HG03521 (cell line): ENCODE measurements around the gene G3BP1.
"Not testable (repeated sequence)": the region's sequence is repeated elsewhere in the genome, so short reads cannot be mapped to it uniquely, and the experiment has no call there.

Source experiments
- ATAC-seq: cut with Tn5 transposase; IDR thresholded peaks from one replicate; pipeline ENCODE4 v1.9.1; 2021; ENCODE audit warnings: mild to moderate bottlenecking, moderate library complexity; ENCODE audit not compliant: unreplicated experiment

Gene G3BP1

DNA sequence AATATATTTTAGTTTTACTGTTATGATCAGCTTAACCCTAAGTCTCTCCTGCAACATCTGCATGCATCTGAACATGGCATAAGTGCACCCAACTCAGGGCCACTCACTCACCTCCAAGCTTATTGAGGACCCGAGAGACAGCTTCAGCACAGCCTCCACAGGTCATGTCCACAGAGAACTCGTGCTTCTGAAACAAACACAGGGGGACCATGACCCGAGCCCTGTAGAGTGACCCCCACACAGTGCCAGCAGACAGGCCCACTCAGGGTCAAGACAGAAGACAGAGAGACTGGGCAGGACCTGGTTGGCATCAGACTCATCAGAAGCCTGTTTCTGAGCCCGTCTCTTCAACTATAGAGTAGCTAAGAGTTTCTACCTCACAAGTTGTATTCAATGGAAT lies 20.2 kb upstream of the G3BP1 start:
- ATAC-seq, result no peak

GRCh38 chr5:151755383-151755782 lies 16.4 kb upstream of the G3BP1 start:
- ATAC-seq, result no peak

DNA sequence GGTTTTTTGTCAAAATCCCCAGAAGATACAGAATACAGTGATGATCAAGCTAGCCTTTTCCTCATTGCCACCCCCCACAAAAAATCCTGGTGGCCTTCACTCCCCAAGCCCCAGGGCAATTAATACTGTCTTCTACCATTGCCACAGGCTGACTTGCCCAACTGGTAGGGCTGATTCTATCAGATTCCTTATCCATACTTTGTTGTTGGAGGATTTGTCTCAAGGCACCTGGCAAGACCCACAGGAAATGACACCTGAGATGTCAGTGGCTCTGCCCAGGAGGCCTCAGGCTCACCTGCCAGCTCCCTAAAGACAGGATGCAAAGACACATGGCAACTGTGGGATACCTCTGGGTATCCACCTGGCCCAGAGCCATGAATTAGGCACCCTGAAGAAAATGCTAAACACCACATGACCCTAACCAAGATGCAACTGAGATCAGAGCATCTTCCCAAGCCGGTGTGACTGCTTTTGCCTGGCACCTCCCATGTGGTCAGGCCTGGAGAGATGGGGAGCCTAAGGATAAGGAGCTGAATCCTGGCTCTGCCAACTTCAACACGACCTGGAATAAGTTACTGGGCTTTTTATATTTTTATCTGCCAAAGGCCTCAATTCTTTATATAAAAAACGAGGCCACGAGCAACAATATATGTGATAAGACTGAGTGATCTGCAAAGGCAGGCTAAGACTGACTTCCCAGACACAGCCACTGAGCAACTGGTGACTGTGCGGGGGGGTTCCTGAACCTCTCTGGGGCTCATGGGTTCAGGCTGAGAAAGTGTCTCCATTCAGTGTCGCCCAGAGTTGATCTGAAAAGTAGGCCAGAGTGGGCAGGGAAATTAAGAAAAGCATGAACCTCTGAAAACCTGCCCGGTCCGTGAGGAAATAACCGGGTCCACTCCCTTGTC lies 14.3 kb upstream of the G3BP1 start:
- ATAC-seq, result peak; percentile 9

DNA sequence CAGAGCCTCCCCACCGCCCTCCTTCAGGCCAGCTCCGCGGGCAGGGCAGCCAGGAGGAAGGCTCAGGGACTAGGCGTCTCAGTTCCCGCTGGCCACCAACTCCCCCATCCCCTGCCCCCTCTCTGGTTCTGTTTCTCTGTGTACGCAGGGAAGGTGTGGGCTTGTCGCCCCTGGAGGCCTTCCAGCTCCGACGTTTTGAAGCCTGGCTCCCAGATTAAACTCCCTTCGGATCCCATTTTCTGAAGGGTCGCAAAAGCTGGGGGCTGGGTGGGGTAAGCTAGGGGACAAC lies 13.7 kb upstream of the G3BP1 start:
- ATAC-seq, result peak; percentile 7

GRCh38 chr5:151758430-151759241 lies 13.1 kb upstream of the G3BP1 start, which contains the start of gene ATOX1:
ATOX1 (minus strand) TSS chr5:151758631; CDS start chr5:151758551, 80 bp downstream.
- ATAC-seq, result peak; percentile 96

DNA sequence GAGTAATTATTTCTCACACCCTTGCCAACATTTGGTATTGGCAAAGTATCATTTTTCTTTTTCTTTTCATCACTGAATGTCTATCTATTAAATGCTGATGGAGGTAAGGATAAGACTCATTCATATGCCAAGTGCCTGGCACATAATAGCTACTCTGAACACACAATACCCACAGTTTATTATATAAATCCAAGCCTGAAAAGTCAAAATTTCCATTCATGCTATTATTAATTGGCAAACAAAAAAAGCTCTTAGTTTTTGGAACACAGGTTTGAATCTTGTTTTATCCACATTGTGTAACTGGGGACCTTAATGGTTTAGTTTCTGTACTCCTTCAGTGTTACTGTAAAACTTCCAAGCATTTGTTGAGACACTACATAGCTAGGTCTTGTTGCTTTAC lies 7.0 kb upstream of the G3BP1 start:
- ATAC-seq, result no peak

- ATAC-seq, result no peak
Measured at GRCh38 chr5:151766975-151767374, 4.8 kb upstream of the G3BP1 start.

GRCh38 chr5:151770383-151771258 lies 1.1 kb upstream of the G3BP1 start:
- peak; percentile 19 for ATAC-seq

GRCh38 chr5:151772029-151772845 lies 483 bp downstream of the G3BP1 start:
- ATAC-seq, result no peak

DNA sequence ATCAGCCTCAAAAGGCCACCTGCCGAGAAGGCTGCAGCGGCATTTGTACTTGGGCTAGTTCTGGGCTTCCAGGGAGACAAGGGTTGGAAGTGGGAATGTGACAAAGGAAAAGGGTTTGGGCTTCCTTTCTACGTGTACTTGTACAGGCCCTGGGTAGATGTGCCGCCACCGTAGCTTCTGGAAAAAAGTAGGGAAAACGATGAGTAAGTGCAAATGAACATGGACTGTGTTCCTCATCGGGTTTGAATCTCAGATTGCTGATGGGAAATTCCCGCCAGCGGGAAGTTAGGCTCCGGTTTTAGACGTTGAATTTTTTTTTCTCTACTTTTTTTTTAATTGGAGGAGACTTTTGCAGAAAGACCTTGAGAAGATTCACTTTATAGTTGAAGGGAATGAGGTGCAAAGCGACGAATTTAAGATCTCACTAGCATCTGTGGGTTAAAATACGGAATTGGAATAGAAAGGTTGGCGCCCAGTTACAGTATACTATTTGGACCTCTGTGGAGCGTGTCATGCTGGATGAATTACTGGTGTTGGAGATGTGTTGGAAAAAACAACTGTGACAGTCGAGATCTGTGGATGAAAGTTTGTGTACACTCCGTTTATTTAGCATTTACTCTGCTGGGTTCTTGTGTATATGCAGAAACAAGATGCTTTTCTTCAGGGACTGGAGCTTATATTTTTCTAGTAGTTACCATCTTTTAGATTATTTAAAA lies 1.2 kb downstream of the G3BP1 start:
- no peak for ATAC-seq

DNA sequence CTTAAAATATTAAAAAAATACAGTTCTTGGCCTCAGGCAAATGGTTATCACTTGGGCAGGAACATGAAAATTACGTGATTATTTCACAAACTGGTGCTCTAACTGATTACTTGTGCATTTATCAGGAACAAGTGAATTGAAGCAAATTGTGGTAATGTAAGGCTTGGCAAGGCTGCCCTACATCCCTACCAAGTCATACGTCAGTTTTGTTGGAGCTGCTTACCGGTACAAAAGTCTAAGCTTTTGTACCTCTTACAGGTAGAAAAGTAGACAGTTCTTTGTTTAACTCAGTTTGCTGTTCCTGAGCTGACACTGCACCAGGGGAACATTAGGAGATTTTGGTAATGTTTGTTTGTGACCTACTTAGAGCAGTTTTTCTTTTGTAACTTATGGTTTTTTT lies 2.2 kb downstream of the G3BP1 start:
- no peak for ATAC-seq

DNA sequence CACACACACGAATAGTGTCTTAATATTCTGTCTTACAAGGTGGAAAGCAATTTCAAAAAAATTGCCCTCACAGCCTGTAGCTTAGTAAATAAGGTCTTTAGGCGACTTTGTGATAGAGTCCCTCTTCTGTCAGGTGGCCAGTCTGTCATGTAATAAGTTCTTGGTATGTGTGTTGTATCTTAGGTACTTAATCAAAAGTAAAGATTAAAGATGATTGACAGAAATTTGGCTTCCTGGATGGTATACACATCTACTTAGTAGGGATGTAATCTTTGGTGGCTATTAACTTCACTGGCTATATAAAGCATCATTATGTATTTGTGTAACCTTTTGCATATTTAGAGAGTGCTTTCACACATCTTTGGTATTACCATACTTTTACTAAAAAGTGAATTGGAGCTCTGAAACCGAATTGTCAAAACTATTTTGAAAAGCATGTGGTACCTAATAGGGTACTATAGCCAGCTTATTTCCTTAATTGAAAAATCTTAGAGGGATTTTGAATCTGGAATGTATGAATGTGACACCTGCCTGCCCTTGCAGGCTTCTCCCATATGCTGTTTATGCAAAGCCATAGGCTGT lies 3.4 kb downstream of the G3BP1 start:
- no peak for ATAC-seq

DNA sequence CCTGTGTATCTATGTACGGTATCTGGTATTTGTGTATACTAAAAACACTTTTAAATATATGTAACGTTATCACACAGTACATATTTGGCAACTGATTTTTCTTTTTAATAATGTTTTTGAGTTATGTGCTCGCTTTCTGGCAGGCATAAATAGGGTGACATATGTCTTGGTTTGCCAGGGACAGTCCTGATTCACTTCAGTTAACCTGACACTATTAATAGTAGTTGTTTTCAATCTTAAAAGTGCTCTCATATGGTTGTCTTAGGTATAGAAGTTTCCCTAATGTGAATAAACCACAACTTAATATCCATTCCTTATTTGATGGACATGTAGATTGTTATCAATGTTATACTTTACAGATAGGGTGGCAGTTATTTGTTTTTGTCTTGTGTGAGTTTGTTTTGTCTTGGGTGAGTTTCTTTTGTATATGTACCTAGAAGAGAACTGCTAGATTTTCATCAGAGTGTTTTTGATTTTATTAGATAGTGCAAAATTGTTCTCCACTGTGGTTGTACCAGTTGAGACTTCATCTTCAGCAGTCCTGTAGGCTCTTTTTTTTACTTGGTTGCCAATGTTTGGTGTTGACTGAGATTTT lies 7.9 kb downstream of the G3BP1 start:
- ATAC-seq, result no peak

- ATAC-seq, result no peak
Measured at GRCh38 chr5:151780348-151780747, 8.6 kb downstream of the G3BP1 start.

DNA sequence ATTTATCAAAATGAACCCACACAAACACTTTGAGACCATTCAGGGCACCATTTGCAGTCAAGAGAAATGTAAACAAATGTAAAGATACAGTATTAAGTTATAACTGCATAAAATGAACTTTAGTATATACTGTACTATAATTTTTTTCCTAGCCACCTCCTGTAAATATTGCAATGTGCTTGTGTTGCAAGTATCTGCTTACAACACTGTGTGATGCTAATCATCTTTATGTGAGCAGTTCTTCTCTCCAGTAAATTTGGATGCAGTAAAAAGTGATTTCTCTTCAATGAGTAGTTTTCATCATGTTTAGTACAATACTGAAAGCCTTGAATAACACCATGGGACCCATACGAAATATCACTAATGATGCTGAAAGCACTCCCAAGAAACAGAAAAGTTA lies 9.4 kb downstream of the G3BP1 start:
- no peak for ATAC-seq

- not testable (repeated sequence) for ATAC-seq
Measured at GRCh38 chr5:151783664-151784063, 11.9 kb downstream of the G3BP1 start.

DNA sequence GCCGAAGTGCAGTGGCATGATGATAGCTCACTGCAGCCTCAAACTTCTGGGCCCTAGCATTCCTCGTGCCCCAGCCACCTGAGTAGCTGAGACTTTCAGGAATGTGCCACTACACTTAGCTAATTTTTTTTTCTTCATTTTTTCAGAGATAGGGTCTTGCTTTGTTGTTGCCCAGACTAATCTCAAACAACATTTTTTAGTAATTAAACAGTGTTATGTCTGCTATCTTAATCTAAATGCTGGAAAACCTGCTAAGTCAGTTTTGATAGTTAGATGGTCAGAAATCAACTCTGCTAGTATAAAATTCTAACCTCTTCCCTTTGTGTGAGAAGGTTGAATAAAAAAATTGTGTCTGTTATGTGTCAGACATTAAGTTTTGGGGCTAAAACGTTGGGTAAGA lies 12.4 kb downstream of the G3BP1 start:
- no peak for ATAC-seq

DNA sequence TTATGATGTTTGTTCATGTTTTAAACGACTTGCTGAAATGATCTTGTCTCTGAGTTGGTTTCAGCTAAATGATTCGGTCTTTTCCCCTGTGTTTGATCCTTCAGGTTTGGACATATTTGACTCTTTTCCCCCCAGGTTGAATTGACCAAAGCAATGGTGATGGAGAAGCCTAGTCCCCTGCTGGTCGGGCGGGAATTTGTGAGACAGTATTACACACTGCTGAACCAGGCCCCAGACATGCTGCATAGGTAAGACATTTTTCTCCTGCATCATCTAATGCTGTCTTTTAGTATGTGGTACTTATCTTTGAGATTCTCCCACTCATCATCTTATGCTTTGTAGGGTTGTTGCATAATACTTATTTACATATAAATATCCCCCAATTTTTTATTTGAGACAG lies 14.7 kb downstream of the G3BP1 start:
- ATAC-seq, result no peak

DNA sequence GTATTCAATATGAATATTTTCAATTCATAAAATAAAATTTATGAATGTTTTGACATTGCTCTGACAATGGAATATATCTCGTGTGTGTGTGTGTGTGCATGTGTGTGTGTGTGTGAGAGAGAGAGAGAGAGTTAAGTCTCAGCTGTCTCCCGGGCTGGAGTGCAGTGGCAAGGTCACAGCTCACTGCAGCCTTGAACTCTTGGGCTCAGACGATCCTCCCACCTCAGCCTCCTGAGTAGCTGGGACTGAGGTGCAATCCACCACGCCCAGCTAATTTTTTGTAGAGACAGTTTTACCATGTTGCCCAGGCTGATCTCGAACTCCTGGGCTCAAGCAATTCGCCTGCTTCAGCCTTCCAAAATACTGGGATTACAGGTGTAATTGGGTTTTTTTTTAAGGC lies 16.1 kb downstream of the G3BP1 start:
- ATAC-seq, result no peak
